ENCODE results near the gene ABCC2.
"Not testable (repeated sequence)": the region's sequence is repeated elsewhere in the genome, so short reads cannot be mapped to it uniquely, and the experiment has no call there.

ABCC2 gene

DNA sequence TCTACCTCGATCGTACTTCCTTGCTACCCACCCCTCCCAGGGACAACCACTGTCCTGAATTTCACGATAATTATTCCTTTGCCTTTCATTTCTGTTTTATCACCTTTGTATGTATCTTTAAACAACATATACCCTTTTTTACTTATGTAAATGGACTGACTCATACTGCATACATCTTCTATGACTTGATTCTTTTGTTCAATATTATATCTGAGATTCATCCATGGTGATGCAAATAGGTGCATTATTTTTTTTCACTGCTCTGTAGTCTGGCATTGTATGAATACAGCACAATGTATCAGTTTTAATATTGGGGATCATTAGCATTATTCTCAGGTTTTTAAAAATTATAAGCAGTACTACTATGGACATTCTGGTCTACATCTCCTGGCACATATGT, 69.4 kb downstream of the ABCC2 start:
- no peak overlapping the region for H3K4me3 ChIP-seq (ENCODE audit: low read depth, low read length)

DNA sequence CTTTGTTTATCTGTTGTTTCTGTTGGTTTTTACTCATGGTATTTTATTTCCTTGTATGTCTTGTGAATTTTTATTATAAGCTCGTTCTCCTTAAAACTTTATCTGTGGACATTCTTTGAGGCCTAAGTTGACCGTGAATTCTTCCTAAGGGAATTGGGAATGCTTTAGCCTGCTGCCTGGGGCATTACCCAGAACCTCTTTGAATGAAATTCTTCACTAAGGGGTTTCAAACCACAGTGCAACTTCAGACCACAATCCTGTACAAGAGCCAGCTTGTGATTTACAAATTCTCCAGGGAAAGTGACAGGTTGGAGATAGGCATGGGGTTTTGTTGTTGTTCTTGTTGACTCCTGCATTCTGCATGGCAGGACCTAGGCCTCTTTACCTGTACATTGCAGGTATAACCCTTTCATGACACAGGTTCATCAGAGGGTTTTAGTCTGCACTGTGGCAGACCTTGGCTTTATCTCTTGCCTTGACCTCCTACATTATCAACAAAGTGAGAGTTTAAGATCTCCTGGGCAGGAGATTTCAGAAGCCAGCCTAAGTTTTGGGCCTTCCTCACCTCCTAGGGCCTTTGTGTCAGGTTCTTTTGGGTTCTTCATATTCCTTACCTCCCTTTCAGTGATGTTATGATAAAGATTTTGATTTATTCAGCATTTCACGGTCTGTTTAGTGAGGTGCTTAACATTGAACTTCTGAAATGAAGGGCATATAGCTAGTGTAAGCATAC, 70.2 kb downstream of the ABCC2 start:
- H3K4me3 ChIP-seq (ENCODE audit: low read depth, low read length) = no peak overlapping the region

GRCh38 chr10:99853655-99854054, 71.2 kb downstream of the ABCC2 start:
- no peak overlapping the region for H3K4me3 ChIP-seq (ENCODE audit: low read depth, low read length)

DNA sequence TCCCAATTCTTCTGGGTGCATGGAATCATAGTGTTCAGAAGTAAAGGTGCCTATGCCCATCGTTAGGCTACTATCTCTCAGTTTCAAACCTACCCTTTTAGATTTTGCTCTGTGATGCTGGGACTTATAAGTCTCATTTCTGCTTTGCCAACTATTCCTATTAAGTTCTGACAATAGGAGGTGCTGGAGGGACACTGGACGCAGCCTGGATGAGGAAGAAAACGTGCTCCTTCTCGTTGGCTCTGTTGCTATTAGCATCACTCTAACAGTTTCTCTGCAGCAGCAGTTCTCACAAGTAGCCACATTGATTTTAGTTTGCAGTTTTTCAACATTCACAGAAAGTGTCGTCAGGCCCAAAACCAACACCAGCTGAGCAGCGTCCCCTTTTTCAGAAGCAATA, 72.4 kb downstream of the ABCC2 start:
- no peak overlapping the region for H3K4me3 ChIP-seq (ENCODE audit: low read depth, low read length)

DNA sequence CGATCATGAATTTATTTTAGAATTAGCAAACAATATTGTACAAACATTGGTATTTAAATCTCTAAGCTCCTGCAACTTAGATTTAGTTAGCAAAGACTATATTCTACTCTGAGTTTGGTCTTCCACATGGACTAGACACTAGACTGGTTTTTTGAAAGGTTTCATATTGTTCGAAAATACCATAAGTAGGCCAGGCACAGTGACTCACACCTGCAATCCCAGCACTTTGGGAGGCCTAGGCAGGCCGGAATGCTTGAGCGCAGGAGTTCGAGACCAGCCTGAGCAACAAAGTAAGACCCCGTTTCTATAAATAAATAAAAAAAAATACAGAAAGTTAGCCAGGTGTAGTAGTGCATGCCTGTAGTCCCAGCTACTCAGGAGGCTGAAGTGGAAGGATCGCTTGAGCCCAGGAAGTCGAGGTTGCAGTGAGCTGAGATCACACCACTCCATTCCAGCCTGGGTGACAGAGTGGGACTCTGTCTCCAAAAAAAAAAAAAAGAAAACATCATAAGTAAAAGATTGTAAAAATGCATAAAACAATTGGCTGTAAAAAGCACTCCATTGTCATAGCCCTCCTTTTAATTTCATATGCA, 73.1 kb downstream of the ABCC2 start:
- no peak overlapping the region for H3K4me3 ChIP-seq (ENCODE audit: low read depth, low read length)

DNA sequence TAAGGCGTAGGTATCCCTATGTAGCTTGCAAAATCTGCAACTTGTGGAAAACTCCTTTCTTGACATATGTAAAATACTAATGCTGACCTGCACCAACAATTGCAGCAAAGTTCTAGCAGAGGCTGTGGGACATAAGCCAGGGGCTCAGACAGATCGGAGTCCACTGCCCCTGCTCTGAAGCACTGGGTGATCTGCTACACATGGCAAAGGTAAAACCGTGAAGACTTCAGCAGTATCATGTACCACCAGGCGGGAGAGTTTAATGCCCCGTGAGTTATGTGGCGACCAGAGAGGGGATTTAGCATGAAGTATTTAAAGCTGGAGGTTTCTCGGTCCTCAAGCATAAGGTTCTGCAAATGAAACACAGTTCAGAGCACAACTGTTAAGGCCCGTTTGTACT, 76.4 kb downstream of the ABCC2 start:
- H3K4me3 ChIP-seq (ENCODE audit: low read depth, low read length) = no peak overlapping the region

DNA sequence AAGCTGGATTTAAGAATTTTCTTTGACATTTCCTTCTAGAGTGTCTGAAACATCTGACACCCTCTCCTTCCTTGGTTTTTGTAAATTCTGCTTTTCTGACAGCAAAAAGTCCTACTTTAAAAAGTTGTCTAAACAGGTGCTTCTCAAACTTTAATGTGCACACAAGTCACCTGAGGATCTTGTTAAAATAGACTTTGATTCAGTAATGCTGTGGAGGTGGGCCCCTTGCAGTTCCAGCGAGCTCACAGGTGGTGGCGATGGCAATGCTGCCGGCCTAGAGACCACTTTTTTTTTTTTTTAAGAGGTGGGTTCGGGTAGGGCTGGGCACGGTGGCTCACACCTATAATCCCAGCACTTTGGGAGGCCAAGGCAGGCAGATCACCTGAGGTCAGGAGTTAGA, 77.1 kb downstream of the ABCC2 start:
- H3K4me3 ChIP-seq (ENCODE audit: low read depth, low read length) = no peak overlapping the region

GRCh38 chr10:99860466-99860865, 78.0 kb downstream of the ABCC2 start:
- H3K4me3 ChIP-seq (ENCODE audit: low read depth, low read length) = no peak overlapping the region

DNA sequence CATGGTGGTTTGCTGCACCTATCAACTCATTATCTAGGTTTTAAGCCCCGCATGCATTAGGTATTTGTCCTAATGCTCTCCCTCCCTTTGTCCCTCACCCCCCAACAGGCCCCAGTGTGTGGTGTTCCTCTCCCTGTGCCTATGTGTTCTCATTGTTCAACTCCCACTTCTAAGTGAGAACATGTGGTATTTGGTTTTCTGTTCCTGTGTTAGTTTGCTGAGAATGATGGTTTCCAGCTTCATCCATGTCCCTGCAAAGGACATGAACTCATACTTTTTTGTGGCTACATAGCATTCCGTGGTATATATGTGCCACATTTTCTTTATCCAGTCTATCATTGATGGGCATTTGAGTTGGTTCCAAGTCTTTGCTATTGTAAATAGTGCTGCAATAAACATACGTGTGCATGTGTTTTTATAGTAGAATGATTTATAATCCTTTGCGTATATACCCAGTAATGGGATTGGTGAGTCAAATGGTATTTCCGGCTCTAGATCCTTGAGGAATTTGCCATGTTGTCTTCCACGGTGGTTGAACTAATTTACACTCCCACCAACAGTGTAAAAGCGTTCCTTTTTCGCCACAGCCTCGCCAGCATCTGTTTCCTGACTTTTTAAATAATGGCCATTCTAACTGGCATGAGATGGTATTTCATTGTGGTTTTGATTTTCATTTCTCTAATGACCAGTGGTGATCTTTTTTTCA, 81.2 kb downstream of the ABCC2 start:
- H3K4me3 ChIP-seq (ENCODE audit: low read depth, low read length) = not testable (repeated sequence)

- H3K4me3 ChIP-seq (ENCODE audit: low read depth, low read length) = not testable (repeated sequence)
Measured at GRCh38 chr10:99867250-99867649, 84.8 kb downstream of the ABCC2 start.

GRCh38 chr10:99869581-99870122, 87.2 kb downstream of the ABCC2 start:
- H3K4me3 ChIP-seq (ENCODE audit: low read depth, low read length) = no peak overlapping the region

DNA sequence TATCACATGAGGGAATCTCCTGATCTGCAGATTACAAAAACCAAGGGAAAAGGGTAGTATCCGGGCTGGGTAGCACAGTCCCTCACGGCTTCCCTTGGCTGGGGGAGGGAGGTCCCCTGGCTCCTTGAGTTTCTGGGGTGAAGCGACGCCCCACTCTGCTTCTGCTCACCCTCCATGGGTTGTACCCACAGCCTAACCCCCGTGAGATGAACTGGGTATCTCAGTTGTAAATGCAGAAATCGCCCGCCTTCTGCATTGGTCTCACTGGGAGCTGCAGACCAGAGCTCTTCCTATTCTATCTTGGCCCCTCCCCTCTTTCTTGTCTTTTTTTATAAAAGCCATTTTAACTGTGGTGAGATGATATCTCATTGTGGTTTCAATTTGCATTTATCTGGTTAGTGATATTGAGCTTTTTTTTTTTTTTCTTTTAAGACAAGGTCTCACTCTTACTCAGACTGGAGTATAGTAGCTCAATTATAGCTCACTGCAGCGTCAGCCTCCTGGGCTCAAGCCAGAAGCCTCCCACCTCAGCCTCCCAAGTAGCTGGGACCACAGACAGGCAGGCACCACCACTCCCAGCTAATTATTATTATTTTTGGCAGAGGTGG, 87.8 kb downstream of the ABCC2 start:
- H3K4me3 ChIP-seq (ENCODE audit: low read depth, low read length) = no peak overlapping the region

DNA sequence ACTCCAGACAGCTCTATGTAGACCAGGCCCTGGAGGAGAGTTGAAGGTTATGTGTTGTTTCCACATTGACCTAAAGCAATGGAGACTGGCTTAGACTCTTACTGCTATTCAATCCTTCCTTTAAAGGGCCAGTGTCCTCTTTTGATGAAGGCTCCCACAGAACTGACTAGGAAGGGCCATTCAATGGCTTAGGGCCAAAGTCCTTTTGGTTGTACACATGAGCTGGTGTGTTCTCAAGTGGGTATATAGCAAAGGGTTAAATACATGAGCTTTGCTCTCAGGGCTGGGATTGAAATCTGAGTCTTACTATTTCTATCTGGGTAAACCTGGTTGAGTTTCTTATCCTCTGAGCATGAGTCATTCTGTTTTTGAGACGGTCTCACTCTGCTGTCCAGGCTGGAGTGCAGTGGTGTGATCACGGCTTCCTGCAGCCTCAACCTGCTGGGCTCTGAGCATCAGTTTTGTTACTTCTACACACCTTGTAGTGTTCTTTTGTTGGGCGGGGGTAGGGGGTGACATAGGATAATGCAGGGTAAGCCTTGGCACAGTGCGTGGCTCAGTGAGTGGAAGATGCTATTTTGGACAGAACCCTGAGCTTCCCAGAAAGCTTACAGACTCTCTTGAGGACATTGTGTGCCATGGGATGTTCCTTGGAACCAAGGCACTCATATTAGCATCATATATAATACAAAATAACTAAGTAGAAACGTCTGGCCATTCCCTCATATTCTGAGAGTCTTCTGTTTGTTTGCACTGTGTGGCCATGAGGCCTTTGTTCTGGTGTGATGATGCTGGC, 90.1 kb downstream of the ABCC2 start:
- H3K4me3 ChIP-seq (ENCODE audit: low read depth, low read length) = no peak overlapping the region

DNA sequence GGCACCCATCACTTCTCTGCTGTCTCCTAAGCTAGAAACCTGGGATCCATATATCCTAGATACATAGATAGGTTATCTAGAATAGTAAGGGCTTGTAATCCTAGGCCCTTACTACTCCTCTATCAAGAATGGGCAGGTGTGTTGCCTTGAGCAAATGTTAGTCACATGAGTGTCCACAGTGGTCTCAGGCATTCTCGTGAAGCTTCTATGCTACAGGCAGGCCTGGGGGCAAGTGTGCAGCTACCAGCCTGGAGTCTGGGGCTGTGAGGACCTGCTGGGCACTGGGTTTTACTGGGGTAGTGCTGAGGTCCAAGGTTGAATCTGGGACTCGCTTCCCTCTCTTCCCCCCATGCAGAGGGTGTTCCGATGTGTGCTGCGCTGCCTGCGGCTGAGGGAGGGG, 91.4 kb downstream of the ABCC2 start:
- H3K4me3 ChIP-seq (ENCODE audit: low read depth, low read length) = no peak overlapping the region

- no peak overlapping the region for H3K4me3 ChIP-seq (ENCODE audit: low read depth, low read length)
Measured at GRCh38 chr10:99874341-99875085, 92.1 kb downstream of the ABCC2 start.

- no peak overlapping the region for H3K4me3 ChIP-seq (ENCODE audit: low read depth, low read length)
Measured at GRCh38 chr10:99875473-99875872, 93.0 kb downstream of the ABCC2 start.

- H3K4me3 ChIP-seq (ENCODE audit: low read depth, low read length) = no peak overlapping the region
Measured at GRCh38 chr10:99880080-99880835, 97.8 kb downstream of the ABCC2 start.

DNA sequence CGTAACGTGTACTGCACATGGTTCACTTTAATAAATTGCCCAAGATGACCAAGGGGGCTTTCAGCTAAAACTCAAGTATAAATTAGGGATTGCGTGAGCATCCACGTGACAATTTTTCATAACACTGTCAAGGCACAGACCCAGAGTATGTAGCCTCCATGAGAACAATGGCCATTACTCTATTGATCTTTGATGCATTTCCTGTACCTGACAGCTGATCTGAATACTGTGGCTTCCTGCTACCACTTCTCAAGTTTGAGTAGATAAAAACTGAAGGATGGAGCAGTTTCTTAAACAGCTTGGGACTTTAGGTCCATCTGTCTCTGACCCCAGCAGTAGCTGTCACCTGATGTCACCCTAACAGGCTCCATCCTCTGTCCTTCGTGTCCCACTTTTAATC, 98.9 kb downstream of the ABCC2 start:
- no peak overlapping the region for H3K4me3 ChIP-seq (ENCODE audit: low read depth, low read length)

- no peak overlapping the region for H3K4me3 ChIP-seq (ENCODE audit: low read depth, low read length)
Measured at GRCh38 chr10:99883523-99883922, 101.1 kb downstream of the ABCC2 start.
